ENCODE results near the gene GOLGA3.
"Not testable (repeated sequence)": the region's sequence is repeated elsewhere in the genome, so short reads cannot be mapped to it uniquely, and the experiment has no call there.

The GOLGA3 gene

DNA sequence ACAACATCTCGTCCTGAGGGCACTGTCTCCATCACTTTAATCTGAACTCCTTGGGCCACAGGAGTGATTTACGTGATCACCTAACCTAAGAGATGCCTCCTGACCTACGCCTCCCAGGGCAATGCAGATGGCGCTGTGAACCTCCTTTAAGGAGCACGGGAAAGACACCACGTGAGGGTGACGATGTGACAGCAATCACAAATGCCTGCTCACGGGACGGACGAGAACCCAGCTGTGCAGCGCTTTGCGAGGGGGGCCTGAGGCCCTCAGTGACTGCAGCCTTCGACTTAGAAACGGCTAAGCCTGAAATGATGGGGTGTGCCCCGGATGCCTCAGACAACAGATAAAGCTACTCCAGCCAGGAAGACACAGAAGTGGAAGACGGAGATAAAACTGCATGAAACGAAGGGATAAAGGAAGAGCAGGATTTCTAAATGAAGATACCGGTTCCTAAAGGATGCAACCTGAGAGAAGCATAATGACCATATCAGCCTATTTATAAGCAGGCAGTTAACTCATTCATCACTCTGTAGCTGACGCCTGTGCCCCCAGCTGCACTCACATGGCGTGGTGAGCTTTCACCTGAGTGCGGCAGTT, 13.9 kb upstream of the GOLGA3 start:
- DNase-seq (ENCODE audit: low read depth): no peak

DNA sequence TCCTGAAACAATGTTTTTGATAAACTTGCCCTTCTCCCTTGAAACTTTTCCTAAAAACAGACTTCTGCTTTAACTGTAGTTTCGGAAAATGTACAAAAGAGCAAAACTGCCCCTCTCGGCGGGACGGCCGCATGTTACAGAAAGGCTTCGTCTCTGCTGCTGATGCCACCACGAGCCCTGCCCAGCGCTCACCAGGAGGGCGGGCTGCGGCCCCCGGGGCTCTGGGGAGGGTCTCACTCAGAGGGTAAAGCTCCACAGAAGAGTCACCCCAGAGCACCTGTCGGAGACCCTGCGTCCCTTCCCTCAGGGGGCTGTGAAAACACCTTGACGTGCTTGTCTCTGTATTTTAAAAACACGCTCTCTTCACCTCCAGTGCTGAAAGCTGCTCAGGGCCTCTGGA, 12.5 kb upstream of the GOLGA3 start:
- DNase-seq (ENCODE audit: low read depth): no peak

DNA sequence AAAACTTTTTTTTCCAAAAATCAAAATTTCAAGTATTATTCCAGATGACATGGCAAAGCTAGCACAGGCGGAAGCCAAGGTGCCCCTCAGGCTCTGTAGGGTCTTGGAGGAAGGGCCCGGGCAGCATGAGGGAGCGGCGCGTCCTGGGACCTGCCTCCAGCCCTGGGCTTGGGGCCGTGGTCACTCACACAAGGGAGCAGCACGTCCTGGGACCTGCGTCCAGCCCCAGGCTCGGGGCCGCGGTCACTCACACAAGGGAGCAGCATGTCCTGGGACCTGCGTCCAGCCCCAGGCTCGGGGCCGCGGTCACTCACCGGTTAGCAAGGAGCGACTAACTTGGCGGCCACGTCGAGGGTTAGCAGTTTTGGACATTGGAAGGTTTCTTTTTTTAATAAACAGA, 11.9 kb upstream of the GOLGA3 start:
- DNase-seq (ENCODE audit: low read depth): no peak

DNA sequence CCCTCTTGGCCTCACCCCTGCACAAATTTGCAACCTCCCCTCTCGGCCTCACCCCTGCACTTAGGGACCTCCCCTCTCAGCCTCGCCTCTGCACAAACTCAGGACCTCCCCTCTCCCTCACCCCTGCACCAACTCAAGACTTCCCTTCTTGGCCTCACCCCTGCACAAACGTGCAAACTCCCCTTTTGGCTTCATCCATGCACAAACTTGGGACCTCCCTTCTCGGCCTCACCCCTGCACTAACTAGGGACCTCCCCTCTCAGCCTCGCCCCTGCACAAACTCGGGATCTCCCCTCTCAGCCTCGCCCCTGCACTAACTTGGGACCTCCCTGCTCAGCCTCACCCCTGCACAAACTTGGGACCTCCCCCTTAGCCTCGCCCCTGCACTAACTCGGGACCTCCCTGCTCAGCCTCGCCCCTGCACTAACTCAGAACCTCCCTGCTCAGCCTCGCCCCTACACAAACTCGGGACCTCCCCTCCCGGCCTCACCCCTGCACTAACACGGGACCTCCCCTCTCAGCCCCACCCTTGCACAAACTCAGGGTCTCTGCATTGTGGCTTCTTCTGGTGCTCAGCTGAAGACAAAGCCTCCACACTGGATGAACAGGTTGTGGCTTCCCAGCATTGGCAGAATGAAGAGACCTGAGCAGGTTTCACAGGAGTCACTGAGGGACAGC, 11.0 kb upstream of the GOLGA3 start:
- no peak for DNase-seq (ENCODE audit: low read depth)

DNA sequence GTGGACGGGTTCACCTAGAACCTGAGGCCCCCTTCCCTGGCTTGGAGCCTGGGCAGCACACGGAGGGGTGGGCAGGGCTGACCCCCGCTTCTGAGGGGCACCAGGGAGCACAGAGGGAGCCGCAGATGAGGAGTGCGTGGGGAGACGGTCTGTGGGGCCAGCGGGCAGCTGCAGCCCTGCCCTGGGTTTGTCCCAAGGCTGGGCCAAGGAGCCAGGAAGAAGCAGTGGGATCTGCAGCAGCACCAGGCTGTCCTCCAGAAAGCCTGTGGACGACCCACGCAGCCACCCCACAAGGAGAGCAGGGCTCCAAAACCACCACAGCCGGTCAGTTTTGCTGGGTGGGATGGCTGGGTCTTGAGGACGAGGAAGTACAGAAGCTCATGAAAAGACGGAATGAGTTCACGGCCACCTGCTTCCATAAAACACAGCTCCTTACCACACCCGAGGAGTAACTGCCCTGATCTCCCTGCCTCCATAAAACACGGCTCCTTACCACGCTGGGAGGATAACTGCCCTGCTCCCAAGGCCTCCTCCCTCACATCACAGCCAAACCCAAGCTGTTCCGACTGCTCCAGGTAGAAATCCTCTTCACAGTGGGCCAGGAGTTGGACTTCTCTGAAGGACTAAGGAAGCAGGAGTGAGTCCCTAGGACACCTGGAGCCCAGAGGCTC, 9.9 kb upstream of the GOLGA3 start:
- DNase-seq (ENCODE audit: low read depth): no peak

DNA sequence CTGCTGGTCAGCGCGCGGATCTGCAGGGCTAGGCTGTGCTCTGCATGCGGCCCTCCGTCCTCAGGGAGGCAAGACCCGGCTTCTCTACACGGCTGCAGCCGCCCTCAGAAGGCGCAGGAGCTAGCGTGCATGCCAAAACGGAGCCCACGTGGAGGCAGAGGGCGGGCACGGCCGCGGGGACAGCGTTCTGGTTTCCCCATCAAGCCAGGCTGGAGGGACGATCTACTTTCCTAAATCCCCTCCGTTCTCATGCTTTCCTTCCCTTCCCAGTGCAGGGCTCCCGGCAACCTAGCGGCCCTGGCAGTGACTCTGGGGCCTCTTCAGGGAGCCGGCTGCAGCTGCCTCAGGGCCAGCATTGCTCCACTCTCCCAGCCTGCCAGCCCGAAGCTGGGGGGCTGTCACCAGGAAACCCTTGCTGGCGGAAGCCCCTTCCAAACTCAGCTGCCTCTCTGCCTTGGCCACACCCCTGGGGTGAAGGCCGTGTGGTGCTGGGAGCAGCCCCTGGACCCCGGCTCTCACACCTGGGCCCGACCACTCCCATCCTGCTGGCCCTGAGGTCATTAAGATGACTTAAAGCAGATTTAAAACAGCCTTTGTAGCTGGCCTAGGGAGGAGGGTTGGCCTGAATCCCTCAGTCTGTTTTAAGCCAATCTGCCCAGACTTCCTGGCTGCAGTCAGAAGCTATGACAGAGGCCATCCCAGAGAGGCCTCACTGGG, 9.2 kb upstream of the GOLGA3 start:
- DNase-seq (ENCODE audit: low read depth): no peak

DNA sequence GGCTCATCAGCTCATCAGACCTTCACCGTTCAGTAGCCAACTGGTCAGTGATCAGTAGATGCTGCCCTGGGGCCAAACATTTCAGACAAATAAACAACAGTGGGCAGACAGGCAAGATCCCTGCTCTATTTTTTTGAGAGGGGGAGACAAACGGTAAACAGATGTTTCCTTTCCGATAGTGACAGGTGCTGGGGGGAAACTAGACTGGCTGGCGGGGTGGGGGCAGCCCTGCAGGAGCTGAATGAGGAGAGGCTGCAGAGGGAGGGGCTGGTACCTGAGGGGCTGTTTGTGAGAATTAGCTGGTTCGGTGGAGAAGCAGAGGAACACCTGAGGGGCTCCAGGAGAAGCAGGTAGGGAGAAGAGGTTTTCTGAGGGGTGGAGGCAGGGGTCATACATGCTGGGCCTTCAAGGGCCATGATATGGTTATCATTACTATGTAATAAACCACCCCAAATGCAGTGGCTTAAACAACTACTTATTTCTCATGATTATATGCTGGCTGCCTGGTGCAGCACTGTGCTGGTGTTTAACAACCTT, 8.2 kb upstream of the GOLGA3 start:
- DNase-seq (ENCODE audit: low read depth): no peak

DNA sequence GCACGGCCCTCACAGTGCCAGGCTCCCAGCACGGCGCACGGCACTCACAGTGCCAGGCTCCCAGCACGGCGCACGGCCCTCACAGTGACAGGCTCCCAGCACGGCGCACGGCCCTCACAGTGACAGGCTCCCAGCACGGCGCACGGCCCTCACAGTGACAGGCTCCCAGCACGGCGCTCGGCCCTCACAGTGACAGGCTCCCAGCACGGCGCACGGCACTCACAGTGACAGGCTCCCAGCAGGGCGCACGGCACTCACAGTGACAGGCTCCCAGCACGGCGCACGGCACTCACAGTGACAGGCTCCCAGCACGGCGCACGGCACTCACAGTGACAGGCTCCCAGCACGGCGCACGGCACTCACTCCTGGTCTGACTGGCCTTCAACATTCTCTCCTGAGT, 7.6 kb upstream of the GOLGA3 start:
- DNase-seq (ENCODE audit: low read depth): not testable (repeated sequence)

DNA sequence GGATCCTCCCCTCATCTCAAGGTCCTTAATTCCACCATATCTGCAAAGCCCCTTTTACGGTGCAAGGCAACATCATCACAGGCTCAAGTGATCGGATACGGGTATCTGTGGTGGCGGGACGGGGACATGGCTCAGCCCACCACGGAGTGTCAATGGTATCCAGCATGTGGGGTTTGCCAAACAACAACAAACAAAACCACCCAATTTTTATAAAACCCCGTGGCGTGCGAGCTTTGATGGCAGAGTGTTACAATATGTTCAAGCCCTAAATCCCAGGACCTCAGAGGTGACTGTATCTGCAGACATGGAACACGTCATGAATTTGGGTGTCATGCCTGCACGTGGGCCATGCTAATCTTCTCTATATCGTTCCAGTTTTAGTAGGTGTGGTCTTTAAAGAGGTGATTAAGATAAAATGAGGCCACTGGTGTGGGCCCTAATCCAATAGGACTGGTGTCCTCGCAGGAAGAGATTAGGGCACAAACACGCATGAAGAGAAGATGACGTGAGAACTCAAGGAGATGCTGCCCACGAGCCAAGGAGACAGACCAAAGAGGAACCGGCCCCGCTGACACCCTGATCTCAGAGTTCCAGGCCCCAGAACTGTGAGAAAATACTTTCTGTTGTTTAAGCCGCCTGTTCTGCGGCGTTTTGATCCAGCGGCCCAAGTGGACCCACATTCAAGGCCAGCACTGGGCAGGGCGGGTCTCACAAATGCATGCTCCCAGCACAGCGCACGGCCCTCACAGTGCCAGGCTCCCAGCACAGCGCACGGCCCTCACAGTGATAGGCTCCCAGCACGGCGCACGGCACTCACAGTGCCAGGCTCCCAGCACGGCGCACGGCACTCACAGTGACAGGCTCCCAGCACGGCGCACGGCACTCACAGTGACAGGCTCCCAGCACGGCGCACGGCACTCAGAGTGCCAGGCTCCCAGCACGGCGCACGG, 6.7 kb upstream of the GOLGA3 start:
- no peak for DNase-seq (ENCODE audit: low read depth)

DNA sequence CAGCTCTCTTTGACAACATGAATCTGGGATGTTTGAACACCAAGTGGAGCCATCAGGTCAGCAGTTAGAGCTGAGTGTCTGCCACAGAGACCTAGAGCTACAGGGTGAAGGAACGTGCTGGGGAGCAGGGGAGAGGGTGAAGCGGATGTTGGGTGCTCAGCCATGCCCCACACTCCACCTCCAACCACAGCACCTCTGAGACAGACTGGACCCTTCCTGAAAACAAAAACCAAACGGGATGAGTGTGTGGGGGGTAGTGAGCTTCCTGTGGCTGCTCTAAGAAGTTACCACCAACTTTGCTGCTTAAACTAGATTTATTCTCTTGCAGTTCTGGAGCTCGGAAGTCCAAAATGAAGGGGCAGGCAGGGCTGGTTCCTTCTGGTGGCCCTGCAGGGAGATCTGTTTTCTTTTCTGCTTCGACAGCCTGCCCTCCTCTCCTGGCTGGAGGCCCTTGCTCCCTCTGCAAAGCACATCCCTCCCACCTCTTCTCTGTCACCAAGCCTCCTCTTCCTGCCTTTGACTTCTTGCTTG, 5.6 kb upstream of the GOLGA3 start:
- DNase-seq (ENCODE audit: low read depth): no peak

DNA sequence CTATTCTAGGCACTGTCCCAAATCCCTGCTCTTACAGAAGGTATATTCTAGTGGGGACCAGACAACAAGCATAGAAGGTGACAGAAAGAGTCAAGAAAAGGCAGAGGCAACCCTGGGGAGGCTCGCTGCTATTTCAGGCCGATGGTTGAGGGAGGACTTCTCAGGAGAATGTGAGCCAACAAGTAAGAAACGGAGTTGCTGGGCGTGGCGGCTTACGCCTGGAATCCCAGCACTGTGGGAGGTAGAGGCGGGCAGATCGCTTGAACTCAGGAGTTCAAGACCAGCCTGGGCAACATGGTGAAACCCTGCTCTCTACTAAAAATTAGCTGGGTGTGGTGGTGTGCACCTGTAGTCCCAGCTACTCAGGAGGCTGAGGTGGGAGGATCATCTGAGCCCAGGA, 4.7 kb upstream of the GOLGA3 start:
- no peak for DNase-seq (ENCODE audit: low read depth)

DNA sequence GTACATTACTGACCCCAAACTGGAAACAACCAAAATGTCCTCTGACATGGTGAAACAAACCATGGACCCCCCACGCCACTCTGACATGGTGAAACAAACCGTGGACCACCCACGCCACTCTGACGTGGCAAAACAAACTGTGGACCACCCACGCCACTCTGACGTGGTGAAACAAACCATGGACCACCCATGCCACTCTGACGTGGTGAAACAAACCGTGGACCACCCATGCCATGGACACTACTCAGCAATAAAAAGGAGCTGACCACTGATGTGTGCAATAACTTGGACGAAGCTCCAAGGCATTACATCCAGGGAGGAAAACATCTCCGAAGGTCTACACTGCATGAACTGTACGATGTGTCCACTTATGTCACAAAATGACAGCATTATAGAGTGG, 3.1 kb upstream of the GOLGA3 start:
- DNase-seq (ENCODE audit: low read depth): no peak

DNA sequence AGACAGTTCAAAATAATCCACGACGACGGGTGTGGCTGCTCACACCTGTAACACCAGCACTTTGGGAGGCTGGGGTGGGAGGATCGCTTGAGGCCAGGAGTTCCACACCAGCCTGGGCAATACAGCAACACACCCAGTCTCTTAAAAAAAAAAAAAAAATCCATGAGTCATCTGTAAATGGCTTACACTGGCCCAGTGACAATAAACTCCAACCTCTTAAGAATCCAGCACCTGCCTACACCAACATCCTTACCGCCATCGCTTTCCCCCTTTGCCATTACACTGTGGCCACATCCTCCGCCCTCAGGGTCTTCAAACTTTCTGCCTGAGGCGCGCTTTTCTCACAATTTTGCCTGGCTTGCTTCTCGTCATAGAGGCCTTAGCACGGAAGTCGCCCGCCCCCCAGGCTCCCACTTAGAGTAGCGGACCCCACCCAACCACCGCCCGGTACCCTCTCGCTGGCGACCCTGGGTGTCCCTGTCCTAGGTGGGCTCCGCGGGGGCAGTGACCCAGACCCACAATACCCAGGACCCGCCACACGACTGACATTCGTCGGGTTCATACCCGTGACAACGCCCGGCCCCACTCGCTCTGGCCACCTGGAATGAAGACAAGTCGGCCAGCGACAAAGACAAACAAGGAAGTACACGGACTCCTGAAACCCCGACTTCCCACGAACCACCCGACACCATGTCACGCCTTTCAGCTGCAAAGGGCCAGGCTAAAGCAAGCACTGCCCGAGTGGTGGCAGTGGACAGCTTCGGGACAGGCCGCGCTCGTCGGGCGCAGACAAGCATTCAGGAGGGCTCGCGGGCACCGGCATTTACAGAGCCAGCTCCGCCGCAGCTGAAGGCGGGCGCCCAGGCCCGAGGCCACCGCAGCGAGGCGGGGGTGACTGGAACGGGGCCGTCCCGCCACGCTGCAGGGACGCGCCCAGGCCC, 636 bp downstream of the GOLGA3 start:
- DNase-seq (ENCODE audit: low read depth): peak; percentile 22

DNA sequence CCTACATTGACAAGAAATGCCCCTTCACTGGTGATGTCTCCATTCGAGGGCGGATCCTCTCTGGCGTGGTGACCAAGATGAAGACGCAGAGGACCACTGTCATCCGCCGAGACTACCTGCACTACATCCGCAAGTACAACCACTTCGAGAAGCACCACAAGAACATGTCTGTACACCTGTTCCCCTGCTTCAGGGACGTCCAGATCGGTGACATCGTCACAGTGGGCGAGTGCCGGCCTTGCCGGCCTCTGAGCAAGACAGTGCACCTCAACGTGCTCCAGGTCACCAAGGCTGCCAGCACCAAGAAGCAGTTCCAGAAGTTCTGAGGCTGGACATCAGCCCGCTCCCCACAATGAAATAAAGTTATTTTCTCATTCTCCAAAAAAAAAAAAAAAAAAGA, 2.8 kb downstream of the GOLGA3 start:
- no peak for DNase-seq (ENCODE audit: low read depth)

DNA sequence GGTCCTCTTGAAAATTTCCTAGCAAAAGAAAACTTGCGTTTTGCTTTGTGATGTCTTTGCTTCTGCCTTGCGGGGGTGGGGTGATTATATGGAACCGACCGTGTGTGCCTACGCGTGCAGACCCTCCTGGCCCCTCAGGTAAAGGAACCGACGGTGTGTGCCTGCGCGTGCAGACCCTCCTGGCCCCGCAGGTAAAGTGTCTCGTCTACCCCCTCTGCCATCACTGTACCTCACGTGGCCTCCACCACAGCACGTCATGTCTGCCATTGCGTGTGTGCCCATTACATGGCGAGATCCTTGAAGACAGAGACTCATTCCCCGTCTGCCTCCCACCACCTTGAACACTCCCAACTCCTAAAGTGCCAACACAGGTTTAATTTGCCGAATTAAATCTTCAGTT, 3.6 kb downstream of the GOLGA3 start:
- no peak for DNase-seq (ENCODE audit: low read depth)

DNA sequence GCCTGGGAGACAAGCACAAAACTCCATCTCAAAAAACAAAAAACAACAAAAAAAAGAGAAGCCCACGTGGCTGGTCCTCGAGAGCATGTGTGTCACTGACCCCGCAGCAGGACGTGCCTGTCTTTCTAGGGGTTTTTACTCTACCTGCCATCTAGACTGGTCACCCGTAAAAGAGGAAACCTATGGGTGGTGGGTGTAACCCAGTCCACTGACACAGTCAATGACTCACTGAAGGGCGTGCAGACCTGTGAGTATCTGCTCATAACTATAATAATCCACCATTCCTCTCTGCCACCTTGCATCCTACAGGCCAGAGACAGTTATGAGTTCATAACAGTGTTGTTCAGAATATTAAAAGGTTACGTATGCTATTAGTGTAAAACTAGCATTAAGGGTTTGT, 4.6 kb downstream of the GOLGA3 start:
- no peak for DNase-seq (ENCODE audit: low read depth)

DNA sequence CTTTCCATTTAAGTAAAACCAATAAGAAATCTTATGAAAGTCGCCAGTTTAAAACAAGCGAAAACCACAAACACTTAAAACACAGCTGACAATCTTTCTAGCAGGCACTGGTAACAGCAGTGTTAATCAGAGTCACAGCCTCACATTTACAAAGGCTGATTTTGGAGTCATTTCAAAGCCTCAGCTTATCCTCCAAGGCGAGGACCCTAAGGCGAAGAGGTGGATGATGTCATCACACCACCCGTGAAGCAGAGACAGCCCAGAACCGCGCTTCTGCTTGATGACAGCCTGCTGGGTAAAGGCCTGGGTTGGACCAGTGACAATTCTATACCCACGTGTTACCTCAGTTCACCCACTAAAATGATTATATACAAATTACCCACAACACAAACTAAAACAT, 10.1 kb downstream of the GOLGA3 start:
- DNase-seq (ENCODE audit: low read depth): no peak

DNA sequence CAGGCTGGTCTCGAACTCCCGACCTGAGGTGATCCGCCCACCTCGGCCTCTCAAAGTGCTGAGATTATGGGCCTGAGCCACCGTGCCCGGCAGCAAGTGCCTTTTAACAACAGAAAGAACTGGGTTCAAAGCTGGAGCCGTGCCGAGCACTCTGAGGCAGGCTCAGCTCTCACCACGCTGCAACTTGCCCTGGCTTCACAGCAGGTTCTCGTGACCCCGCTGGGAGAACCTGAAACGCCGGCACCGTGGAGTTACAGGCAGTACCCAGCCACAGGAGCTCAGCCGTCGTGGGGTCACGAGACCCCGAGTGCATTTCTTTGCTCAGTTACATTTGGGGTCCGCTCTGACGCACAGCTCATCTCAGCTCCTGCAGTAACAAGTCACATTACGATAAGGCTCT, 14.4 kb downstream of the GOLGA3 start:
- no peak for DNase-seq (ENCODE audit: low read depth)

DNA sequence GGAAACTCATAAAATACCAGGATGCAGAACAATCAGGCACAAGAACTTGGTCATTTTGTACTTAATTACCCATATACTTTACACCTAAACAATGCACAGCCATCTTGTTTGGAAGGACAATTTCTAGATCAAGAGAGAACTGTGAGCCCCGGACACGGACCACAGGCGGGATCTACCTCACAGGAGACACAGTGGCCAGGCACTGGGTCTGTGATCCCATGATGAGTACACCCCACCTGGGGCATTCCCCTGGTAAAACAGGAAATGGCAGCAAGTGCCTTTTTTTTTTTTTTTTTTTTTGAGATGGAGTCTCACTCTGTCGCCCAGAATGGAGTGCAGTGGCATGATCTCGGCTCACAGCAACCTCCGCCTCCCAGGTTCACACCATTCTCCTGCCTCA, 15.2 kb downstream of the GOLGA3 start:
- DNase-seq (ENCODE audit: low read depth): no peak

DNA sequence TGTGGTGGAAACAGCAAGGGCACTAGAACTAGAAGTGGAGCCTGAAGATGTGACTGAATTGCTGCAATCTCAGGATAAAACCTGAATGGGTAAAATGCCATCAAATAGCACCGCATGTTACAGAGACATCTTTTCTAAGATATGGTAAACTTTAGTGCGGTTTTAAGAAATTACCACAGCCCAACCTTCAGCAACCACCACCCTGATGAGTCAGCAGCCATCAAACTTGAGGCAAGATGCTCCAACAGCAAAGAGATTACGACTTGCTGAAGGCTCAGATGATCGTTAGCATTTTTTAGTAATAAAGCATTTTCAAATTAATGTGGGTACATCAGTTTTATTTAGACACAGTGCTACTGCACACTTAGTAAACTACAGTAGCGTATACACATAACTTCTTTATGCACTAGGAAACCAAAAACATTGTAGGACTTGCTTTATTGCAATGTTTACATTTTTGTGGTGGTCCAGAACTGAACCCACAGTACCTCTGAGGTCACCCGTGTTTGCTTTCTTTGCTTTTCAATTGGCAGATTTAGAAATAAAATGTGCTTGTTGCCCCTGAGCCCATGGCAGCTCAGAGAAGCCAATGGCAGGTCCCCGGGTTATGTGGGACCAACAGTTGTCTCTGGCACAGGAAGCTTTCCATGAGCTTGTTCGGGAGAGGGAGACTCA, 15.9 kb downstream of the GOLGA3 start:
- no peak for DNase-seq (ENCODE audit: low read depth)
